OCI-LY7 (cell line): ENCODE measurements around the gene YIPF7. TPM values are rescaled to one million over a fixed set of nuclear protein-coding genes. Genes with fewer than 3 reads are reported as not detected.
A peak's percentile ranks its signal among the peaks of the same experiment; 100 is the strongest.

ENCODE experiments used
- Bru-seq: library from RNA; stranded (reverse); fragments of 400-500 nt; gene quantifications from one replicate; lab custom pipeline; 2021; lab: Mats Ljungman, UMichigan
- BruChase-seq, 2 experiments: library from RNA; stranded (reverse); fragments of 400-500 nt; gene quantifications; one replicate each; lab custom pipeline; 2021; lab: Mats Ljungman, UMichigan
- BruUV-seq: library from RNA; stranded (reverse); fragments of 400-500 nt; replicated peaks from 2 replicates; lab custom pipeline; 2021; lab: Mats Ljungman, UMichigan
- CTCF ChIA-PET: fragments of 300-600 bp; sonication (Branson Sonifier 250); formaldehyde crosslinking; loops from one replicate; lab custom pipeline; 2022; ENCODE audit warnings: antibody characterized with exemption; ENCODE audit not compliant: unreplicated experiment; lab: Charles Lee
- POLR2A ChIA-PET: fragments of 300-600 bp; sonication (Branson Sonifier 250); formaldehyde crosslinking; loops from one replicate; lab custom pipeline; 2022; ENCODE audit warnings: antibody characterized with exemption; lab: Charles Lee
- DNase-seq: peaks from one replicate; pipeline ENCODE4 v3.0.0-alpha.2; 2015; ENCODE audit warnings: low spot score
- H2AFZ ChIP-seq: fragments of 200-600 bp; sonication (generic), shearing (Covaris generic); 2 replicates; pipeline ENCODE4 v1.6.1; 2014; ENCODE audit warnings: mild to moderate bottlenecking, antibody characterized with exemption, low read length, moderate library complexity
- H3K27ac ChIP-seq: fragments of 200-600 bp; sonication (generic); 2 replicates; pipeline ENCODE4 v1.5.1; 2014; ENCODE audit warnings: mixed run types, low read depth, mild to moderate bottlenecking, moderate library complexity, low read length, inconsistent platforms; ENCODE audit not compliant: poor library complexity, severe bottlenecking
- H3K36me3 ChIP-seq: fragments of 200-600 bp; sonication (generic); 2 replicates; pipeline ENCODE4 v1.6.1; 2014; ENCODE audit warnings: mild to moderate bottlenecking, antibody characterized with exemption, low read length, moderate library complexity, mixed read lengths; ENCODE audit not compliant: insufficient read depth
- H3K4me1 ChIP-seq: fragments of 200-600 bp; sonication (generic); 2 replicates; pipeline ENCODE4 v1.5.1; 2014; ENCODE audit warnings: mild to moderate bottlenecking, low read length; ENCODE audit not compliant: insufficient read depth, poor library complexity, severe bottlenecking
- H3K4me2 ChIP-seq: fragments of 200-600 bp; sonication (generic); 2 replicates; pipeline ENCODE4 v1.6.1; 2014; ENCODE audit warnings: mild to moderate bottlenecking, low read length
- H3K4me3 ChIP-seq: fragments of 200-600 bp; sonication (generic); 2 replicates; pipeline ENCODE4 v1.5.1; 2014; ENCODE audit warnings: mild to moderate bottlenecking, low read depth, low read length; ENCODE audit not compliant: poor library complexity, severe bottlenecking
- H3K79me2 ChIP-seq: fragments of 200-600 bp; sonication (generic); 2 replicates; pipeline ENCODE4 v1.6.1; 2016; ENCODE audit warnings: low read depth, mild to moderate bottlenecking, low read length, moderate library complexity, mixed read lengths; ENCODE audit not compliant: insufficient read depth
- H3K9me2 ChIP-seq: fragments of 200-600 bp; sonication (generic); 2 replicates; pipeline ENCODE4 v1.6.1; 2016; ENCODE audit warnings: mild to moderate bottlenecking, low read length, mixed read lengths; ENCODE audit not compliant: insufficient read depth
- H3K9me3 ChIP-seq: fragments of 200-600 bp; sonication (generic); 2 replicates; pipeline ENCODE4 v1.6.1; 2014; ENCODE audit warnings: mild to moderate bottlenecking, mixed run types, low read length, mixed read lengths
- H4K20me1 ChIP-seq: fragments of 200-600 bp; sonication (generic); 2 replicates; pipeline ENCODE4 v1.6.1; 2014; ENCODE audit warnings: mild to moderate bottlenecking, antibody characterized with exemption, low read length, moderate library complexity, mixed read lengths; ENCODE audit not compliant: insufficient read depth
- EZH2phosphoT487 ChIP-seq: fragments of 200-600 bp; sonication (generic); IDR thresholded peaks from 2 replicates; pipeline ENCODE4 v1.6.1; 2018; ENCODE audit warnings: low read depth, borderline replicate concordance, mild to moderate bottlenecking, mixed run types, antibody characterized with exemption, low read length, moderate library complexity, mixed read lengths
- intact Hi-C: fragments of 100-400 bp; cut with micrococcal nuclease; formaldehyde crosslinking; loops from one replicate; pipeline ENCODE4 v1.10.0; 2022; ENCODE audit not compliant: unreplicated experiment
- long read RNA-seq: library from polyadenylated mRNA; stranded (forward); transcript quantifications from one replicate; pipeline ENCODE4 v2.0.0, GENCODE V29; 2022
- total RNA-seq, 2 experiments: library from RNA; depleted of rRNA in 1 of 2; stranded (reverse); fragments of >200 nt in 1 of 2; shearing (Covaris generic) in 1 of 2; gene quantifications; 2 replicates each; pipeline ENCODE4 v1.2.3, GENCODE V29; 2014 to 2022
- TF ChIP-seq, protein P1 (sequence below): fragments of 200-600 bp; sonication (generic); conservative IDR thresholded peaks from 2 replicates; pipeline ENCODE4 v1.5.1; 2014; ENCODE audit warnings: mild to moderate bottlenecking, antibody characterized with exemption, low read length, moderate library complexity, mixed read lengths

Gene YIPF7
- total RNA-seq (2014; rRNA removed; shearing (Covaris generic)) = not detected in 2 replicates
- total RNA-seq (2022) = not detected in 2 replicates
- Bru-seq, nascent RNA = percentile 13 among the genes with signal in this experiment
- percentile 21 among the genes with signal in this experiment for BruChase-seq, experiment 1, labeled RNA remaining after a 6-hour chase
- BruChase-seq, experiment 2, labeled RNA remaining after a 2-hour chase = percentile 30 among the genes with signal in this experiment
- long read RNA-seq = 0 reads

DNA sequence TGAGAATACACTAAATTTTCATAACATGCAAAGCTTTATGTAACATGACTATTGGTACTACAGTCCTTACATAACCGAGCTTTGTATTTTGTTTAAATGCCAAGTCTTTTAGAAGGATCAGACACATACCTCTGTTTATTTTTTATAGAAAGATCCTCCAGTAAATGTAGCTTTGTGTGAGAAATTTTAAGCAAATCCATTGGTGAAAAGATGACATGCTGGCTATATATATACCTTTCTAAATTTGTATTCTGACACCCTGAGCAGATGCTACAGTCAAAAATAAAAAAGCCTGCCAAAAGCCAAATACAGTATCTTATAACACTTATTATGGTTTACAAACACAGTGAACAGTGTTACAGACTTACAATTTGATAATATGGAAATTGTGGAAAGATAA is at the start of gene YIPF7:
YIPF7 (minus strand) TSS at position 201 of the 400 bp plus-strand sequence. CDS start 1,525 bp downstream, outside the sequence.
- Histone ChIP-seq H3K27ac (no peak within 1 kb of the TSS), H3K9me3 (no peaks in the 10 kb centered on the region), H3K79me2 (no peaks in the 10 kb centered on the region), H3K9me2 (no peaks in the 10 kb centered on the region), H3K4me1 (no peaks in the 10 kb centered on the region), H2AFZ (no peak within 1 kb of the TSS), H4K20me1 (no peaks in the 10 kb centered on the region), H3K4me2 (no peak within 1 kb of the TSS), H3K36me3 (no peaks in the 10 kb centered on the region), H3K4me3 (no peak within 1 kb of the TSS)
- TF ChIP-seq, protein P1, sequence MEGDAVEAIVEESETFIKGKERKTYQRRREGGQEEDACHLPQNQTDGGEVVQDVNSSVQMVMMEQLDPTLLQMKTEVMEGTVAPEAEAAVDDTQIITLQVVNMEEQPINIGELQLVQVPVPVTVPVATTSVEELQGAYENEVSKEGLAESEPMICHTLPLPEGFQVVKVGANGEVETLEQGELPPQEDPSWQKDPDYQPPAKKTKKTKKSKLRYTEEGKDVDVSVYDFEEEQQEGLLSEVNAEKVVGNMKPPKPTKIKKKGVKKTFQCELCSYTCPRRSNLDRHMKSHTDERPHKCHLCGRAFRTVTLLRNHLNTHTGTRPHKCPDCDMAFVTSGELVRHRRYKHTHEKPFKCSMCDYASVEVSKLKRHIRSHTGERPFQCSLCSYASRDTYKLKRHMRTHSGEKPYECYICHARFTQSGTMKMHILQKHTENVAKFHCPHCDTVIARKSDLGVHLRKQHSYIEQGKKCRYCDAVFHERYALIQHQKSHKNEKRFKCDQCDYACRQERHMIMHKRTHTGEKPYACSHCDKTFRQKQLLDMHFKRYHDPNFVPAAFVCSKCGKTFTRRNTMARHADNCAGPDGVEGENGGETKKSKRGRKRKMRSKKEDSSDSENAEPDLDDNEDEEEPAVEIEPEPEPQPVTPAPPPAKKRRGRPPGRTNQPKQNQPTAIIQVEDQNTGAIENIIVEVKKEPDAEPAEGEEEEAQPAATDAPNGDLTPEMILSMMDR = no peak
- TF ChIP-seq EZH2phosphoT487 = no peak
- no peak for DNase-seq
- ChIA-PET CTCF (no interaction called here), POLR2A (interaction anchor here (0.6 to 1.2 kb wide), 3 partner anchors 9 to 1087 kb away, joined by 4 to 5 read pairs (median 4); no protein-coding TSS in a partner anchor)
- intact Hi-C loops = no loop called here
- no TSS peak for BruUV-seq

DNA sequence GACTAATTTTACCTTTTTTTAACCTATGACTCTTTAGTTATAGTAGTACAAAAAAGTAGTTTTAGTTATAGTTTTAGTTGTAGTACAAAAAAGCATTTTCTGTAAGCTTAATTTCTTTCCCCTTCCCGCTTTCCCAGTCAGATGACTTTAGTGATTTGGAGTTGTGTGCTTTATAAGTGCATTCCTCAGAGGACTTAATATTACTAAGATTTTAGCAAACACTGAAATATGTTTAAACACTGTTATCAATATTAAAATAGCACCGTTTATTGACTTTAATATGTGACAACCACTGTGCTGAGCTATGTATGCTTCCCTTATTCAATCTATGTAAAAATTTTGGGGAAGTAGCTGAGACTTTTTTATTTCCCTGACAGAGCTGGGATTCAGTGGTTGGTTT is 49.6 kb upstream of the YIPF7 start:
- Histone ChIP-seq H3K4me2 (no peak overlapping the region), H3K79me2 (no peaks in the 10 kb centered on the region), H4K20me1 (0 out of 2 replicates have a peak, but pooled peaks cover 6% of the 10 kb centered on the region), H3K27ac (no peak overlapping the region), H3K4me3 (no peak overlapping the region), H3K36me3 (peaks cover 92% of the 10 kb centered on the region), H3K9me3 (no peaks in the 10 kb centered on the region), H3K4me1 (no peaks in the 10 kb centered on the region), H3K9me2 (no peaks in the 10 kb centered on the region), H2AFZ (no peak overlapping the region)
- no TSS peak for BruUV-seq
- TF ChIP-seq, protein P1 = no peak
- no peak for TF ChIP-seq EZH2phosphoT487
- ChIA-PET CTCF (no interaction called here), POLR2A (interaction anchor here (0.6 to 1.8 kb wide), 5 partner anchors 8 to 28 kb away, joined by 3 to 5 read pairs (median 4); partner anchors contain the start of gene GUF1)
- no peak for DNase-seq
- intact Hi-C loops = no loop called here

DNA sequence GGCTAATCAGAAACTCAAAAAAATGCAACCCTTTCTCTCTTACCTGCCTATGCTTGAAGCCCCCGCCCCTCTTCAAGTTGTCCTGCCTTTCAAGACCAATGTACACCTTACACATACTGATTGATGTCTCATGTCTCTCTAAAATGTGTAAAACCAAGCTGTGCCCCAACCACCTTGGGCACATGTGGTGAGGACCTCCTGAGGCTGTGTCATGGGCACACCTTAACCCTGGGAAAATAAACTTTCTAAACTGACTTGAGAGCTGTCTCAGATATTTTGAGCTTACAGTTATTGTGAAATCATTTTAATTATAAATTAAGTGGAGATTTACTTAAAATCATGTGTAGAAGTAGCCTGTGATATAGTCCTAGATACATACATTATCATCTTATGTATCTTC is 49.0 kb upstream of the YIPF7 start:
- Histone ChIP-seq H3K4me1 (no peaks in the 10 kb centered on the region), H3K4me2 (no peak overlapping the region), H2AFZ (no peak overlapping the region), H3K9me2 (no peaks in the 10 kb centered on the region), H3K4me3 (no peak overlapping the region), H3K9me3 (no peaks in the 10 kb centered on the region), H3K79me2 (no peaks in the 10 kb centered on the region), H3K36me3 (peaks cover 92% of the 10 kb centered on the region), H3K27ac (no peak overlapping the region), H4K20me1 (0 out of 2 replicates have a peak, but pooled peaks cover 6% of the 10 kb centered on the region)
- no peak for DNase-seq
- BruUV-seq = TSS peak; percentile 26
- TF ChIP-seq, protein P1 = no peak
- no peak for TF ChIP-seq EZH2phosphoT487
- POLR2A ChIA-PET = interaction anchor here (1.2 kb wide), 2 partner anchors 9 to 29 kb away, joined by 4 to 5 read pairs; no protein-coding TSS in a partner anchor
- intact Hi-C loops = no loop called here
- CTCF ChIA-PET = no interaction called here
